GM19372 (cell line): ENCODE measurements around the gene EZH2.
A peak's percentile ranks its signal among the peaks of the same experiment; 100 is the strongest.

ENCODE experiments used
- ATAC-seq: cut with Tn5 transposase; IDR thresholded peaks from one replicate; pipeline ENCODE4 v1.9.1; 2021; ENCODE audit warnings: mild to moderate bottlenecking, low read depth, moderate library complexity; ENCODE audit not compliant: unreplicated experiment

The EZH2 gene

GRCh38 chr7:148903504-148903903 is 19.4 kb upstream of the EZH2 start:
- no peak for ATAC-seq

DNA sequence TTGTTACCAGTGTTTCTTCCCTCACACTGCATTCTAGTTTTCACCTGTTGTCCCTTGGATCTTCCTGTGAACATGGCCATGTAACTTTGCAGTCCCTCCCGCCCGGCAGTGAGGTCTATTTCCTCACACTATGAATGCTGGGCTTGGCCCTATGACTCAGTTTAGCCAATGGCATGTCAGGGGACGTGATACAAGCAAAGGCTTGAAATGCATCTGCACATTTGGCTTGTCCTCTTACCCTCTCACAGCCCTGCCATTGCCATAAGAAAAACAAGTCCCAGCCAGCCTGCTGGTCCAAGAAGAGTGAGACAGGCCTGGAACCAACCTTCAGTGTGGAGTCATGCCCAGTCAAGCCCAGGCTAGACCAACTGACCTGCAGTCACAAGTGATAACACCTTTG is 17.1 kb upstream of the EZH2 start:
- ATAC-seq = no peak

DNA sequence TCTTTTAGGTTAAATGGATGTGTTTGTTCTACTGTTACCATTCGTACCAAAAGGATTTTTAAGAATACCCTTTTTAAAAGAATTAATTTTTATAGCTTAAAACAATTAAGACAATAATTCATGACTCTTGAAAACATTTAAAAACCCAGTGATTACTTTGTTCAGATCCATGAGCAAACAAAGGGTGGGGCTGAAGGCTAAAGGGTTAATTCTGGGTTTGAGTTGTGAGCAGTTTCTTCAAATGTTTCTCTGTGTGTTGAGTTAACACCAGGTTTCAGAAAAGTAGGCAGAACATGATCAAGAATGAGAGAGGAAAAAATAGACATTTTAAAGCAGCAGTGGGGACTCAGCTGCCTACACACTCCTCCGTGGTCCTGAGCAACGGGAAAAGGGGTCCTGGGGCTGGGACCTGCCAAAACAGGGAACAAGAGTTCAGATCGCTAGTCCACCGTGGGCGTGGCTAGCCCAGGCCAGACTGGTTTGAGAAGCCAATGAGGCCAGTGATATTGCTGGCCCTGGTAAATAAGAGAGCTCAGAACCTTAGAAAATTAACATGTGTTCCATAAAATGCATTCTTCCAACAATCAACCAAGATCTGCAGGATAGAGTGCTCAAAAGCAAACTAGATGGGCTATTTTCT is 14.9 kb upstream of the EZH2 start:
- ATAC-seq = no peak

- ATAC-seq = no peak
These were observed 10.5 kb upstream of the EZH2 start for GRCh38 chr7:148894591-148894990.

- no peak for ATAC-seq
These were observed 9.0 kb upstream of the EZH2 start for GRCh38 chr7:148893071-148893470.

DNA sequence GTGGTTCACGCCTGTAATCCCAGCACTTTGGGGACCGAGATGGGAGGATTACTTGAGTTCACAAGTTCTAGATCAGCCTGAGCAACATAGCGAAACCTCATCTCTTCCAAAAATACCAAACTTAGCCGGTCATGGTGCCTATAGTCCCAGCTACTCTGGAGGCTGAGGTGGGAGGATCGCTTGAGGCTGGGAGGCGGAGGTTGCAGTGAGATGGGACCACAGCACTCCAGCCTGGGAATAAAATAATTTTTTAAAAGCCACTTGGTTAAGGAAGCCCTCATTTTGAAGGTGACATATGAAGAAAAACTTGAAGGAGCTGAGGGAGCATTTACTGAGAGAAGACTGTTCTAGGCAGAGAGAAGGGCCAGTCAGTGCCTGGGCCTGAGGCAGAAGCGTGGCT is 4.2 kb upstream of the EZH2 start:
- no peak for ATAC-seq

- no peak for ATAC-seq
These were observed 2.8 kb upstream of the EZH2 start for GRCh38 chr7:148886844-148887243.

DNA sequence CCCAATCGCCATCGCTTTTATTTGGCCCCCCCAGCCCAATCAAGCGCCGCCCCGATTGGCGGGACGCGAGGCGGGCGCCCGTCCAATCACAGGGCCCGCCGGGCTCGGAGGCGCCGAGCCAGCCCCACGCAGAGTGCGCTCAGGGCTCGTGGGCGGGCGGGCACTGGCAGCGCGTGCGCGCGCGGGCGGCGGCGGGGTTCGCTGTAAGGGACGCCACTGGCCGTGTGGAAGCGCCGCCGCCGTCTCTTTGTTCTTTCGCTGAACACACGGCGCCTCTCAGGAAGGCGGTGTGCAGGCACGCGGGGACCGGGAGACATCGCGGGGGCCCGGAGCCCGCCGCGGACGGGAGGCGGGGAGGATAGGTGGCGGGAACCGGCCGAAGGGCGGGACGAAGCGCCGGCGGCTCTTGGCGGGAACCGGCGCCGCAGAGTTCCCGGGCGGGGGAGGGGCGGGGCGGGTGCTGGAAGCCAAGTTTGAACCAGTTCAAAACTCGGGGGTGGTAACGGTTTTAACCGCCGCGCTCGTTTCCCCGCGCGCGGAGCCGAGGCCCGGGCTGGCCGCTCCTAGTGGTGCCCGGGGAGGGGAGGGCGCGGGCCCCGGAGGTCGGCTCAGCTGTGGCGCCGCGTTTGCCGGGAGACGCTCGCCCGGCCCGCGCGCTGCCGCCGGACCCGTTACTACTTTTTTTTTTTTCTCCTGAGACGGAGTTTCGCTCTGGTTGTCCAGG is 370 bp upstream of the EZH2 start:
- peak; percentile 87 for ATAC-seq

- ATAC-seq = peak; percentile 26
These were observed 634 bp downstream of the EZH2 start for GRCh38 chr7:148883266-148884048.

GRCh38 chr7:148882841-148883265 is 1.2 kb downstream of the EZH2 start:
- ATAC-seq = no peak

DNA sequence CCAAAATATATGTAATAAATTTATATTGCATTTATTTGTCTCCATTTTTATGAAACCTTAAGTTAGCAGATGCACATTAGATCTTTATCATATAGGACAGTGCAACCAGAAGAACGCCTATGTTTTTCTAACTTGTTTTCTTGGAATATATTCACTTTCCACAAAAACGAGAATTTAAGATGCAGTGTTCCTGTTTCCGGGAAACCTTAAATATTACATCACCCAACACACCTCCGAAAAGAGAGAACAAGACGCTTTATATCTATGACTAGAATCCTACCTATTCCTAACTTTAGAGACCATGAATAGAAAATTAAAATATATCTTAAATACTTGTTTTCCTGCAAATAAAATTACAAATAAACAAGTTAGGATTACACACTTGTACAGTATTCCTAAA is 1.9 kb downstream of the EZH2 start:
- ATAC-seq = no peak

- no peak for ATAC-seq
These were observed 5.8 kb downstream of the EZH2 start for GRCh38 chr7:148878317-148878716.

- ATAC-seq = no peak
These were observed 6.6 kb downstream of the EZH2 start for GRCh38 chr7:148877517-148877916.

DNA sequence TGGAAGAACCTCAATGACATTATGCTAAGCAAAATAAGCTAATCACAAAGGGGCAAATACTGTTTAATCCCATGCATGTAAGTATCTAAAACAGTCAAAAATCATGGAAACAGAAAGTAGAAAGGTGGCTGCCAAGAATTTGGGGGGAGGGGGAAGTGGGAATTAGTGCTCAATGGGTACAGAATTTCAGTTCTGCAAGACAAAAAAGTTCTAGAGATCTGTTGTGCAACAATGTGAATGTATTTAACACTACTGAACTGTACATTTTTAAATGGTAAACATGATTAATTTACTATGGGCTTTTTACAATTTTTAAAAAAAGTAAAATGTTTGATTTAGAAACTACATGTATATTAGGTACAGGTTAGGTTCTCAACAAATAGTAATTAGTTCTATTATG is 11.9 kb downstream of the EZH2 start:
- no peak for ATAC-seq

DNA sequence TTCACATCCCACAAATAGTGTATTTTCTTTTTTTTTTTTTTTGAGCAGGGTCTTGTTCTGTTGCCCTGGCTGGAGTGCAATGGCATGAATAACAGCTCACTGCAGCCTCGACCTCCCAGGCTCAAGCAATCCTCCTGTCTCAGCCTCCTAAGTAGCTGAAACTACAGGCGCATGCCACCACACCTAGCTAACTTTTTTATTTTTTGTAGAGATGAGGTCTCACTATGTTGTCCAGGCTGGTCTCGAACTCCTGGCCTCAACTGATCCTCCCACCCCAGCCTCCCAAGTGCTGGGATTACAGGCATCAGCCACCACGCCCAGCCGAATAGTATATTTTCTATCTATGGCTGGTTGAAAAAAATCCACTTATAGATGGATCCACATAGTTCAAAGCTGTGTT is 12.5 kb downstream of the EZH2 start:
- no peak for ATAC-seq

DNA sequence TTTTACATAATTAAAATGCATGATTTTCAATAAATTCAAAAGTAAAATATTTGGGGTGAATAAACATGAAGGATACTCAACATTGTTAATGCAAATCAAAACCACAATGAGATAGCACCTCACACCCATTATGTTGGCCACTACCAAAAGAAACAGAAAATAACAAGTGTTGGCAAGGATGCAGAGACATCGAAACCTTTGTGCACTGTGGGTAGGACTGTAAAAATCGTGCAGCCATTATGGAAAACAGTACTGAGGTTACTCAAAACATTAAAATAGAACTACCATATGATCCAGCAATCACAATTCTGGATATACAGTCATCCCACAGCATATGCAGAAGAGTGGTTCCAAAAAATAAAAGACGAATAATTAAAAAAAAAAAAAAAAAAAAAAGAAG is 13.1 kb downstream of the EZH2 start:
- no peak for ATAC-seq

DNA sequence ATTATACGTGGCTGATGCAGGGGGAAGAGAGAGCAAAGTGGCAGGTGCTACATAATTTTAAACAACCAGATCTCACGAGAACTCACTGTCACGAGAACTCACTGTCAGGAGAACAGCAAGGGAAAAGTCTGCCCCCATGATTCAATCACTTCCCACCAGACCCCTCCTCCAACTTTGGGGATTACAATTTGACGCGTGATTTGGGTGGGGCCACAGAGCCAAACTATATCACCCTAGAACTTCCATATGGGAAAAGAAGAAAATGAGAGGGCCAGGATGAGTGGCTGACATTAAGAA is 15.8 kb downstream of the EZH2 start:
- no peak for ATAC-seq

- ATAC-seq = no peak
These were observed 16.3 kb downstream of the EZH2 start for GRCh38 chr7:148867596-148868377.

- ATAC-seq = no peak
These were observed 17.7 kb downstream of the EZH2 start for GRCh38 chr7:148866362-148866761.

- no peak for ATAC-seq
These were observed 18.8 kb downstream of the EZH2 start for GRCh38 chr7:148865283-148865682.

- no peak for ATAC-seq
These were observed 20.8 kb downstream of the EZH2 start for GRCh38 chr7:148863324-148863723.
